SK-N-MC (cell line): Measurements from ENCODE around the gene CST3.
"Not testable (repeated sequence)": the region's sequence is repeated elsewhere in the genome, so short reads cannot be mapped to it uniquely, and the experiment has no call there.

ENCODE experiments used
- DNase-seq: peaks from one replicate; pipeline ENCODE4 v3.0.0-alpha.2; 2011; ENCODE audit warnings: low read depth, low spot score
- H3K27ac ChIP-seq: fragments of 200-600 bp; sonication (generic); 2 replicates; pipeline ENCODE4 v1.5.1; 2016; ENCODE audit warnings: mixed run types
- H3K36me3 ChIP-seq: fragments of 200-600 bp; sonication (generic); 2 replicates; pipeline ENCODE4 v1.6.1; 2017; ENCODE audit warnings: antibody characterized with exemption, low read length, mixed read lengths; ENCODE audit not compliant: insufficient read depth
- H3K4me3 ChIP-seq: fragments of 200-600 bp; sonication (generic); 2 replicates; pipeline ENCODE4 v1.5.1; 2016
- H3K9ac ChIP-seq: fragments of 200-600 bp; sonication (generic); 2 replicates; pipeline ENCODE4 v1.8.0; 2017; ENCODE audit warnings: mixed run types, mixed read lengths; ENCODE audit not compliant: insufficient read length
- H3K9me3 ChIP-seq: fragments of 200-600 bp; sonication (generic); 2 replicates; pipeline ENCODE4 v1.6.1; 2017; ENCODE audit warnings: low read depth, mild to moderate bottlenecking, antibody characterized with exemption, low read length, moderate library complexity, mixed read lengths
- EZH2 ChIP-seq: fragments of 200-600 bp; sonication (generic); IDR thresholded peaks from one replicate; pipeline ENCODE4 v1.6.1; 2017; ENCODE audit warnings: antibody characterized with exemption
- FOXP2 ChIP-seq: optimal IDR thresholded peaks from 2 replicates; pipeline ENCODE3; 2011; ENCODE audit warnings: mild to moderate bottlenecking, moderate library complexity; ENCODE audit not compliant: insufficient read depth; ENCODE audit errors: extremely low read length, control extremely low read depth
- POLR2AphosphoS5 ChIP-seq: IDR thresholded peaks from 2 replicates; pipeline ENCODE4 v1.6.1; 2012; ENCODE audit warnings: mild to moderate bottlenecking, low read depth, low read length, borderline replicate concordance

Gene CST3

GRCh38 chr20:23659989-23660837 lies 22.5 kb upstream of the CST3 start:
- DNase-seq = no peak
- Histone ChIP-seq H3K36me3 (no peaks in the 10 kb centered on the region), H3K27ac (no peak overlapping the region), H3K9ac (no peak overlapping the region), H3K9me3 (no peaks in the 10 kb centered on the region), H3K4me3 (no peak overlapping the region)
- TF ChIP-seq POLR2AphosphoS5 (no peak), FOXP2 (no peak), EZH2 (no peak)

- H3K27ac ChIP-seq, H3K36me3 ChIP-seq, H3K4me3 ChIP-seq, H3K9ac ChIP-seq, DNase-seq, H3K9me3 ChIP-seq: not testable (repeated sequence)
Observed at GRCh38 chr20:23659610-23659988, 21.8 kb upstream of the CST3 start.

GRCh38 chr20:23658989-23659609 lies 21.3 kb upstream of the CST3 start:
- Histone ChIP-seq H3K9me3 (no peaks in the 10 kb centered on the region), H3K4me3 (no peak overlapping the region), H3K36me3 (no peaks in the 10 kb centered on the region), H3K27ac (no peak overlapping the region), H3K9ac (no peak overlapping the region)
- TF ChIP-seq POLR2AphosphoS5 (no peak), EZH2 (no peak)
- DNase-seq = no peak

GRCh38 chr20:23658336-23658735 lies 20.6 kb upstream of the CST3 start:
- Histone ChIP-seq H3K4me3 (no peak overlapping the region), H3K27ac (no peak overlapping the region), H3K9me3 (no peaks in the 10 kb centered on the region), H3K9ac (no peak overlapping the region), H3K36me3 (no peaks in the 10 kb centered on the region)
- no peak for DNase-seq
- TF ChIP-seq POLR2AphosphoS5 (no peak), EZH2 (no peak), FOXP2 (no peak)

- TF ChIP-seq POLR2AphosphoS5 (no peak), EZH2 (no peak), FOXP2 (no peak)
Observed at GRCh38 chr20:23657202-23657601, 19.4 kb upstream of the CST3 start.

GRCh38 chr20:23656372-23656771 lies 18.6 kb upstream of the CST3 start:
- Histone ChIP-seq H3K4me3 (no peak overlapping the region), H3K27ac (no peak overlapping the region), H3K9me3 (no peaks in the 10 kb centered on the region), H3K36me3 (no peaks in the 10 kb centered on the region), H3K9ac (no peak overlapping the region)
- TF ChIP-seq FOXP2 (no peak), EZH2 (no peak), POLR2AphosphoS5 (no peak)
- DNase-seq = no peak

More at GRCh38 chr20:23657202-23657601, 19.4 kb upstream of the CST3 start:
- no peak for DNase-seq
- H3K9me3 ChIP-seq = no peaks in the 10 kb centered on the region
- H3K36me3 ChIP-seq = no peaks in the 10 kb centered on the region
- H3K9ac ChIP-seq = no peak overlapping the region
- no peak overlapping the region for H3K4me3 ChIP-seq
- H3K27ac ChIP-seq = no peak overlapping the region

- Histone ChIP-seq H3K9me3 (no peaks in the 10 kb centered on the region), H3K36me3 (no peaks in the 10 kb centered on the region), H3K27ac (no peak overlapping the region), H3K4me3 (no peak overlapping the region), H3K9ac (no peak overlapping the region)
- DNase-seq = no peak
- TF ChIP-seq POLR2AphosphoS5 = no peak
- no peak for TF ChIP-seq FOXP2
- TF ChIP-seq EZH2 = no peak
Observed at GRCh38 chr20:23655491-23656211, 17.9 kb upstream of the CST3 start.

GRCh38 chr20:23654717-23655116 lies 17.0 kb upstream of the CST3 start:
- Histone ChIP-seq H3K27ac (no peak overlapping the region), H3K9me3 (no peaks in the 10 kb centered on the region), H3K4me3 (no peak overlapping the region), H3K36me3 (no peaks in the 10 kb centered on the region), H3K9ac (no peak overlapping the region)
- DNase-seq = no peak
- TF ChIP-seq POLR2AphosphoS5 (no peak), EZH2 (no peak), FOXP2 (no peak)

GRCh38 chr20:23654000-23654399 lies 16.2 kb upstream of the CST3 start:
- Histone ChIP-seq H3K4me3 (no peak overlapping the region), H3K36me3 (no peaks in the 10 kb centered on the region), H3K27ac (no peak overlapping the region), H3K9ac (no peak overlapping the region), H3K9me3 (no peaks in the 10 kb centered on the region)
- no peak for DNase-seq
- TF ChIP-seq FOXP2 = no peak
- no peak for TF ChIP-seq POLR2AphosphoS5
- TF ChIP-seq EZH2 = no peak
